GM21528 (cell line): Measurements from ENCODE around the gene CDC25B.

Experiments
- ATAC-seq: cut with Tn5 transposase; IDR thresholded peaks from one replicate; pipeline ENCODE4 v1.9.1; 2021; ENCODE audit warnings: mild to moderate bottlenecking, moderate library complexity; ENCODE audit not compliant: unreplicated experiment, low FRiP score

Gene CDC25B

GRCh38 chr20:3802524-3803239 is 6.6 kb downstream of the CDC25B start:
- no peak for ATAC-seq

GRCh38 chr20:3803289-3803688 is 7.2 kb downstream of the CDC25B start:
- ATAC-seq = no peak

DNA sequence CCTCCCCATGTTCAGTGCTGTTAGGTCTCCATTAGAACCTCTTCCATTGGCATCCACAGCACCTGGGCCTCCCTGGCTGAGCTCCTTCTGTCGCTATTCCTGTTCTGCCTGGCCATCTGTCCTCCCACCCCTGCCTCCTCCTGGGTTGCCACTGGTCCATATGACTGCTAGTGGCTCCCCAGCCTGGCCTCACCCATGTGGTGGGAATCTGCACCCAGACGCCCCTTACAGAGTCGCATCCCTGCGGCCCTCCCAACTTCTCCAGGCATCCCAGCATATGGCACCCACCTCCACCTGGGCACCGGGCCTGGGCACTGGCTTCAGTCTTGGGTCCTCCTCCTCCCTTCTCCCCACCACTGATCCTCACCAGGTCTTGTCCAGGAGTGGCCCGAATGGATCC is 7.7 kb downstream of the CDC25B start:
- ATAC-seq = no peak

- ATAC-seq = no peak
Measured at GRCh38 chr20:3804254-3804751, 8.2 kb downstream of the CDC25B start.

GRCh38 chr20:3804781-3805180 is 8.7 kb downstream of the CDC25B start:
- no peak for ATAC-seq

DNA sequence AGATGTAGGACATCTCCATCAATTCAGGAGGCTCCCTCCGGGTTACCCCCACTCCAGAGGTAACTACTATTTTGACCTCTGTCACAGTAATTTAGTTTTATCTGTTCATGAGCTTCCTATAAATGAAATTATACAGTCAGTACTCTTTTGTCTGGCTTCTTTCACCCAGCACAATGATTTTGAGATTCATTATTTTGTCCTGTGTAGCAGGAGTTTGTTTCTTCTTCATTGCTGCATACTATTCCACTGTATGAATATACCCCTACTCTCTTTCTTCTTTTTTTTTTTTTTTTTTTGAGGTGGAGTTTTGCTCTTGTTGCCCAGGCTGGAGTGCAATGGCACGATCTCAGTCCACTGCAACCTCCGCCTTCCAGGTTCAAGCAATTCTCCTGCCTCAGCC is 12.4 kb downstream of the CDC25B start:
- no peak for ATAC-seq

DNA sequence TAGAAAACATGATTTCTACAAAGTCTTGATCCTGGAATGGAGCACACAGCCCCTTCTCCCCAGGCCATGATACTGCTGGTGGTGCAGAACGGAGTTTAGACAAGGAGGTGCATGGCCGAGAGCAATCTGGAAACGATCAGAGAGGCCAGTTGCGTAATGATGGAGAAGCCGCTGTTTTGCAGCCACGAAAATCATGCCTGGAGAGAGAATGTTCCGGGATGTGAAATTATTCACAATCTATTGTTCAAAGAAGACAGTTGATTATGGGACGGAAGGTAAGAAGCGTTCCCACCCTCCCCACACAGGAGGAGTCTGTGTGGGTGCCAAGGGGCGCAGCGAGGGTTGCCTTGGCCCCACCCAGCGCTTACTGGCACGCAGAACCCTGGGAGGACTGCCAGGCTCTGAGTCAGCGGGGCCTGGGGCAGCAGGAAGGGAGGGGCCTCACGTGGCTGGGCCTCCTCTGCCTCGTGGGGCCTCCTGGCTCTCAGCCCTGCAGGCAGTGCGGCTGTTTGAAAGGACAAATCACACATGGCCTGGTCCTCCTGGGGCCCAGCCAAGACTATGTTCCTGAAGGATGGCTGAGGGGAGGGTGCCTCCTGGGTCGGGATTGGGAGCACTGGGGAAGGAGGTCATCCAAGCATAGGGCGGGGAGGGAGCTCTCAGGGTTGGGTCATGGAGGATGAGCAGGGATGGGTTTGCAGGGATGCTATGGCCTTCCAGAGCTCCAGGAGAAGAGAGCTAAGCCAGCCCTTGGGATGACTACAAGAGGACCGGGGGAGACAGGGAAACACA is 15.6 kb downstream of the CDC25B start:
- ATAC-seq = no peak

- no peak for ATAC-seq
Measured at GRCh38 chr20:3812259-3812681, 16.2 kb downstream of the CDC25B start.

DNA sequence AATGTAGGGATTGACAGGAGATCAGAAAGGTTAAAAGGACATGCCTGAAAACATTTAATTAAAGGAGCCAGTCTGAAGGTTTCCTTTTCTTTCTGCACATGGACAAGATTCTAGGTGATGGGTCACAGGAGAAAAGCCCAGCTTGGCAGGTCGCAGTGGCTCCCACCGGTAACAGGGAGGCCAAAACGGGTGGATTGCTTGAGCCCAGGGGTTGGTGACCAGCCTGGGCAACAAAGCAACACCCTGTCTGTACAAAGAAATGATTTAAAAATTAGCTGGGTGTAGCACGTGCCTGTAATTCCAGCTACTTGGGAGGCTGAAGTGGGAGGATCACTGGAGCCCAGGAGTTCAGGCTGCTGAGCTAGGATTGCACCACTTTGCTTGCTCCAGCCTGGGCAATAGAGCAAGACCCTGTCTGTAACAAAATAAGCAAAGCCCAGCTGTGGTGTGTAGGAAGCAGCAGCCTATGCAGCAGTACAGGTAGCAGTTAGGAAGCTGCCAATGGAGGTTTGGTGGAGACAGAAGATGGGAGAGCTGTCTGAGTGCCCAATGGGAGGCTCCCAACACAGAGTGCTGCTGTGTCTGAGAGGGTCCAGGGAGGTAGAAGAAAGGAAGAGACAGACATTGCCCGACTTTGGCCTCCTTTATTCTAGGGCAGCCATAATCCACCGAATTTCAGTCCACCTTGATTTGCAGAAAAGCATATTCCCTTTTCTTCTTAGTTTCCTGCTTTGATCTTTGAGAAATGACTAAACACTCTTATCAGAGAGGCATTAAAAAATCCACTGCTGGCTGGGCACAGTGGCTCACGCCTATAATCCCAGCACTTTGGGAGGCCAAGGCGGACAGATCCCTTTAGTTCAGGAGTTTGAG is 17.1 kb downstream of the CDC25B start:
- no peak for ATAC-seq

GRCh38 chr20:3813848-3814581 is 17.9 kb downstream of the CDC25B start:
- no peak for ATAC-seq

DNA sequence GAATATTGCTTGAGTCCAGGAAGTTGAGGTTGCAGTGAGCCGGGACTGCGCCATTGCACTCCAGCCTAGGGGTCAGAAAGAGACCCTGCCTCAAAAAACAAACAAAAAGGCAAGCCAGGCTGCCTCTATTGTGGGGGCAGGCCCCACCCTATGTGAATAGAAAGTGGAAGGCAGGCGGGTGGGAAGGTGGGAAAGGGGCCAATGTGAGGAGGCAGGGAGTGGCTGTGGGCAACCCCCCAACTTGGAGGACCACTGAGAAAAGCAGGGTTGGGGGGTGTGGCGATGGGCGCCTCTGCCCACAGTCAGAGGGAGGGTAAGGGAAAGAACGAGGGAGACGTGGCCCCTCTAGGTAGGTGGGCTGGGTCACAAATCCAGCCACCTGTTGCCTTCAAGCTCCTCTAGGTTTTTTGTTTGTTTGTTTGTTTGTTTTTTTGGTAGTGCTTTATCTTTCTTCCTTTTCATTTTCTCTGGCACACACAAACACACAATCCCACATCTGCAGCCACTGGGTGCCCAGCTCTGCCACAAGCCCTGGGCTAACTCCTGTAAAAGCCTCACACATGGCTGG is 18.9 kb downstream of the CDC25B start:
- ATAC-seq = no peak

GRCh38 chr20:3815703-3816315 is 19.7 kb downstream of the CDC25B start:
- no peak for ATAC-seq

DNA sequence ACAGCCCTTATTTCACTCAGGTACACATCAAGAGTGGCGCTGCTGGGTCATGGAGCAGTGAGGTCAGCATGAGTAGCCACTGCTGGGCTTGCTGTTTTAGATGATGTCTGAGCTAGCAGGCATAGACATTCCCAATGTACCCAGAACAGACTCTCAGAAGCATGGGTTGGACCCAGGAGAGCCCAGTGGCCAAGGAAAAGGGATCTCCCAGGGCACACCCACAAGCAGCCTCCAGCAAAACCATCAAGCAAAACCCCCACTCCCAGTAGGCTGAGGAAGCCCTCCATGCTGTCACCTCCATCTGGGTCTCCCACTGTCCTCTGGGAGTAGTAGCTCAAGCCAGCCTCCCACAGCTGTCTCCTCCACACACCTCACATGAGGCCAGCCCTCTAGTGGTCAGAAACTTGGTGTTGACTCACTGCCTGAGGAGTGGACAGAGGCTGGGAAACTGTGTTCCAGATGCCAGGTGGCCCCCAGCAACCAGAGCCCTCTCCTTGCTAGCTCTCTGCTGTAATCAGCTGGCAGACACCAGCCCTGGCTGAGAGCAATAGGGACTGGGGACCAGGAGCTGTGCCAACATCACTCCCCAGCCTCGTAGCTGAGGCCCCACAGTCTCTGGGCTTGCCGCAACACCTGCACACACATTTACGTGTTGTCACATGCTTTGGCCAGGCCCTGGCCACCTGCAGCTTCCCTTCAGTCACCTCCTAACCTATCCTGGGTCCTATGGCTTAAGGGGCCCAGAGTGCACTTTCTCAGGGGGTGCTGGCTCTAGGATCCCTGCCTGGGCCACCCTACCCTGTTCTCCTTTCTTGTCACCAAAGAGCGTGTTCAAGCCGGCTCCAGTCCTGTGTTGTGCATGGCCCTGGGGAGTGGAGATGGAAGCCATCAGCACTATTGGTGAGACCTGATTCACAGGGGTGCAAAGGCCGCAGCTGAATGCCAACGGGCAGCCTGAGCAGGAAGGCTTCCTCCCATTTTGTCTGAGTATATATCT is 22.3 kb downstream of the CDC25B start:
- ATAC-seq = no peak

DNA sequence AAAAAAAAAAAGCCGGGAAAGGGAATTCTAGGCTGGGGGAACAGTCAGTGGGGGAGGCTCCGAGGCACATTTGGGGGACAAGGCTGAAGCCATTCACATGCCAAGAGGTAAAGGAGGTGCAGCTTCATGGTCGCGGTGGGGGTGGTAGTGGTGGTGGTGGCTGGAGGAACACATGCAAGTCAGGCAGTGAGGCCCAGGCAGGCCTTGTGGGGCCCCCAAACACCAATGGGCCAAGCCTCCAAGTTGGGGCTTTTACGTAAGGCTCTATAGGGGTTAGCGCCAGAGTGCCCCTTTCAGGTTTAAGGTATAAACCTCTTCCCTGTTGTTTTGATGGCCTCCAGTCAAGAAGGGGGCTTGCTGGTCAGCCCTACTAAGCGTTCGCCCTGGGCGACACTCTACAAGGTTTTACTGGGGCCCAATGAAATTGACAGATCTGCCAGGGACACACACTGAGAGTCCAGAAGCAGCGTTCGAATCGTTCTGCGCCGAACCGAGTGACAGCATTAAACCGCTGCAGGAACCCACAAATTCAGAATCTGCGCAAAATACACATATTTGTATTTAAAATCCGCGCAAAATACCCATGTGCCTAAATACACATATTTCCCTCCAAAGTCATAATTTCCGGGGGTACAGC is 23.4 kb downstream of the CDC25B start:
- ATAC-seq = no peak

GRCh38 chr20:3820048-3820900 is 24.2 kb downstream of the CDC25B start, which contains the start of gene AP5S1:
Gene AP5S1 (plus strand): TSS chr20:3820547. CDS start chr20:3822118, 1,571 bp downstream.
- ATAC-seq = peak; percentile 85

- peak; percentile 9 for ATAC-seq
Measured at GRCh38 chr20:3820901-3821727, 25.0 kb downstream of the CDC25B start.
